Measurements from ENCODE around the gene ASPSCR1.

Gene ASPSCR1

DNA sequence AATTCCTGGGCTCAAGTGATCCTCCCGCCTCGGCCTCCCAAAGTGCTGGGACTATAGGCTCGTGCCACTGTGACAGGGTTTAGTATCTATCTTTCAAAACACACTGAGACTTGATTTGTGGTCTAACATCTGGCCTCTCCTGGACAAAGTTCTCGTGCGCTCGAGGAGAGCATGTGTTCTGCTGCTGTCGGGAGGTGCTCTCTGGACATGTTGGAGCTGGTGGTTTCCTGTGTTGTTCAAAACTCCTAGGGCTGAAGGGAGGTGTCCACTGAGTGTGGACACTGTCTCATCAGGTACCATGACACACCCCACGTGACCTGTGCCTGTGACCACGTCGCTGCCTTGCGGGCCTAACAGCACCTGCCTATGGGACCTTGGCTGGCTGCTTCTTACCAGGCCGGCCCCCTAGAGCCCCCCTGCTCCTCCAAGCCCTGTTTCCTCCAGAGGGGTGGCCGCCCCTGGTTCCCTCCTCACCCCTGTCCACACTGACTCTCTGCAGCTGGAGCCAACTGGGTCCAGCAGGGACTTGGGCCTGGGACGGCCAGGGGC is 68.6 kb downstream of the ASPSCR1 start:
- TF ChIP-seq, protein P1, sequence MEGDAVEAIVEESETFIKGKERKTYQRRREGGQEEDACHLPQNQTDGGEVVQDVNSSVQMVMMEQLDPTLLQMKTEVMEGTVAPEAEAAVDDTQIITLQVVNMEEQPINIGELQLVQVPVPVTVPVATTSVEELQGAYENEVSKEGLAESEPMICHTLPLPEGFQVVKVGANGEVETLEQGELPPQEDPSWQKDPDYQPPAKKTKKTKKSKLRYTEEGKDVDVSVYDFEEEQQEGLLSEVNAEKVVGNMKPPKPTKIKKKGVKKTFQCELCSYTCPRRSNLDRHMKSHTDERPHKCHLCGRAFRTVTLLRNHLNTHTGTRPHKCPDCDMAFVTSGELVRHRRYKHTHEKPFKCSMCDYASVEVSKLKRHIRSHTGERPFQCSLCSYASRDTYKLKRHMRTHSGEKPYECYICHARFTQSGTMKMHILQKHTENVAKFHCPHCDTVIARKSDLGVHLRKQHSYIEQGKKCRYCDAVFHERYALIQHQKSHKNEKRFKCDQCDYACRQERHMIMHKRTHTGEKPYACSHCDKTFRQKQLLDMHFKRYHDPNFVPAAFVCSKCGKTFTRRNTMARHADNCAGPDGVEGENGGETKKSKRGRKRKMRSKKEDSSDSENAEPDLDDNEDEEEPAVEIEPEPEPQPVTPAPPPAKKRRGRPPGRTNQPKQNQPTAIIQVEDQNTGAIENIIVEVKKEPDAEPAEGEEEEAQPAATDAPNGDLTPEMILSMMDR (IDR thresholded peaks at IDR 0.05; ENCODE audit: low read depth, low read length, missing control alignments), result no peak
- no peak for DNase-seq (ENCODE audit: extremely low read depth, low read depth)
- no peak overlapping the region for H3K4me3 ChIP-seq (replicated peaks; ENCODE audit: low read depth, low read length)

DNA sequence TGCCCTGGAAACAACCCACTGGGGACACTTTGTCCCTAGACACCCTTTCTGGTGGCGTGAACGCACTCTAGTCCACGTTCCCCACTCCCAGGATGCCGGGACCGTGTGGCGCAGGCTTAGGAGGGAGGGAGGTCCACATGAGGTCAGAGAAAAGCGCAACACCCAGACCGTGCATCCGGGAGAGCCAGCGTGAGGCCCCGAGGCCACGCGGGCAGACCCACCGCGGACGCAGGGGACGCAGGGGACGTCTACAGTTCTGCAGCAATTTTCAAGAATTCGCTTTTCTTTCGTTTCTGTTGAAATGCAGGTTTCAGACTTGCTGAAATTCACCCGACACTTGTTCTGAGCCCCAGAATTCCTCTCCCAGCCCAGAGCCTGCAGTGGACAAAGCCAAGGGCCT is 69.5 kb downstream of the ASPSCR1 start:
- TF ChIP-seq, protein P1 (IDR thresholded peaks at IDR 0.05; ENCODE audit: low read depth, low read length, missing control alignments), result no peak
- no peak overlapping the region for H3K4me3 ChIP-seq (replicated peaks; ENCODE audit: low read depth, low read length)
- DNase-seq (ENCODE audit: extremely low read depth, low read depth), result no peak

DNA sequence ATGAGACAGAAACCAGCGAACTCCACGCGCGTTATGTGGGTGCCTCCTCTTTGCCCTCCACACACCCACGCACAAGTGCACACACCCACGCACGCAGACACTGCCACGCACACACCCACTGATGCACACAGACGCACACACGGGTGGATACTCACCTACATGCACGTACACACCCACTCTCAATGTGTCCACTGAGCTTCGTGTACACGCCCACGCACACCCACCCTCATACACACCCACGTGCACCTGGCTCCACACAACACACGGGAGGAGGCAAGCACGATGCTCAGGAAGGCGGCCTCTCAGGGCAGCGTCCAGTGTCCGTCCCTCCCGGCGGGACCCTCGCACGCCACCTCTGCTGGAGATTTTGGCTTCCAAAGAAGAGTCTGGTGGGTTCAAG is 70.0 kb downstream of the ASPSCR1 start:
- no peak for DNase-seq (ENCODE audit: extremely low read depth, low read depth)
- H3K4me3 ChIP-seq (replicated peaks; ENCODE audit: low read depth, low read length), result no peak overlapping the region
- TF ChIP-seq, protein P1 (IDR thresholded peaks at IDR 0.05; ENCODE audit: low read depth, low read length, missing control alignments), result no peak

DNA sequence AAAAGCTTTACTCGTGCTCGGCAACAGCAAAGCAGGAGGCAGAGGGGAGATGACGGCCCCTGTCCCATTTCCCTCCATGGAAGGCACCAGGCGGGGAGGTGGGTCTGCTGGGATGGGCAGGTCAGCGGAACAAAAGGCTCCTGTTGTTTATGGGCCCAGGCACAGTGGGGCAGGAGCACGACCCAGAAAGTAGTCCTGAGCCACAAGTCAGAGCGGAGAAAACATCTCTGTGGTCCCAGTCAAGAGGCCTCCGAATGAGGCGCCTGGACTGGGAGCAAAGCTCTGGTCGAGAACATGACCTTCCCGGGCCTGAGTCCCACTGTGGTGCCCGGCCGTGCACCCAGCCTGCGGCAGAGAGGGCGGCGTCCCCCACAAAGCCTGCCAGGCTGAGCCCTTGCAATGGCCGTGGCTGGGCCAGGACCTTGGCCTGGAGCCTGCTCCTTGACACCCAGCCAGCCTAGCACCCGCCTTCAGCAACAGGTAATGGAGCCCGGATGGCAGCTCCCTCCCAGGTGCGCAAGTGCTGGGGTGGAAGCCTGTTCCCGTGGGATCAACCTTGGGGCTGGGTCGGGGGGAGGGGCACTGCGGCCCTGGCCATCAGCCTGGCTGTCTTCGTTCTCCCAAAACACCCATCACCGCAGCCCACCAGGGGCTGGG is 70.6 kb downstream of the ASPSCR1 start:
- DNase-seq (ENCODE audit: extremely low read depth, low read depth), result no peak
- H3K4me3 ChIP-seq (replicated peaks; ENCODE audit: low read depth, low read length), result no peak overlapping the region
- TF ChIP-seq, protein P1 (IDR thresholded peaks at IDR 0.05; ENCODE audit: low read depth, low read length, missing control alignments), result no peak

DNA sequence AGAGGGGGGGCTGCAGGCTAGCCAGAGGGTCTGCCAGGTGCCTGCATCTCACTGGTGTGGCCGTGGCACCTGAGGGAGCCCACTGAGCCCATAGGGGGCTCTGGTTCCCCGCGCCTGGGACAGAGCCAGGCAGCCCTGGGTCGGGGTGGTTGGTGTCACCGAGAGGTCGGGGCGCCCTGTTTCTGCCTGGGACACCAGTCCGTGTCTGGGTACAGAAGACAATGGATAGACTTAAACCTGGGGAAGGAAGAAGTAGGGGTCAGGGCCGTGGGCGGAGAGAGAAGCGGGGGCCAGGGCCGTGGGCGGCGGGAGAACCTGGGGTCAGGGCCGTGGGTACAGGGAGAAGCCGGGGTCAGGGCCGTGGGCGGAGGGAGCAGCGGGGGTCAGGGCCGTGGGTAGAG is 71.1 kb downstream of the ASPSCR1 start:
- no peak overlapping the region for H3K4me3 ChIP-seq (replicated peaks; ENCODE audit: low read depth, low read length)
- DNase-seq (ENCODE audit: extremely low read depth, low read depth), result no peak
- TF ChIP-seq, protein P1 (IDR thresholded peaks at IDR 0.05; ENCODE audit: low read depth, low read length, missing control alignments), result no peak

DNA sequence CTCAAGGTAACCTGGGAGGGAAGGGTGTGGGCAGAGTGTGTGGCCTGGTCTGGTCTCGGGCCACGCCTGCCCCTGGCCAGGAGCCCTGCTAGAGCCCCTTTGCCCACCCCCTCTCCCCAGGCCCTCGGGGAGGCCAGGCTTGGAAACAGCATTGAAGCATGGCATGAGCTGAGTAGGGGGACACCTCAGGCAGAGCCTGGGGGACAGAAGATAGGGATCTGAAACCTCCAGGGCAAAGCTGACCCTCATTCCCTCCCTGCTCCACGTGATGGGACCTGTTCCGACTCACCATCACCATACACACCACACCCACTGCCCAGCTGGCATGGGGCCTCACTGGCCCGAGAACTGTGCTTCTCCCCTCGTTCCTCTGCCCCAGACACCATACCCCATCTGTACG is 71.7 kb downstream of the ASPSCR1 start:
- TF ChIP-seq, protein P1 (IDR thresholded peaks at IDR 0.05; ENCODE audit: low read depth, low read length, missing control alignments), result no peak
- no peak overlapping the region for H3K4me3 ChIP-seq (replicated peaks; ENCODE audit: low read depth, low read length)
- no peak for DNase-seq (ENCODE audit: extremely low read depth, low read depth)
